SHP77 treated with DMSO at 0.1 percent for 48 hours (cell line): Measurements from ENCODE around the gene S100PBP.
"Not testable (repeated sequence)": the region's sequence is repeated elsewhere in the genome, so short reads cannot be mapped to it uniquely, and the experiment has no call there.

Source experiments
- DNase-seq: peaks from one replicate; lab custom pipeline; 2025; lab: John Stamatoyannopoulos, UW

The S100PBP gene

GRCh38 chr1:32900956-32901822 lies 83.7 kb downstream of the S100PBP start, which contains the start of gene TMEM54:
TSS of gene TMEM54 (minus strand) at chr1:32901389. CDS start at chr1:32901238, 151 bp downstream.
- no peak for DNase-seq

GRCh38 chr1:32901823-32902534 lies 84.5 kb downstream of the S100PBP start:
- DNase-seq: no peak

- DNase-seq: no peak
Observed at GRCh38 chr1:32902535-32902920, 85.1 kb downstream of the S100PBP start.

GRCh38 chr1:32903991-32904785 lies 86.7 kb downstream of the S100PBP start:
- no peak for DNase-seq

GRCh38 chr1:32904797-32905196 lies 87.3 kb downstream of the S100PBP start:
- DNase-seq: no peak

GRCh38 chr1:32905588-32905987 lies 88.1 kb downstream of the S100PBP start:
- not testable (repeated sequence) for DNase-seq

- DNase-seq: no peak
Observed at GRCh38 chr1:32906654-32907053, 89.2 kb downstream of the S100PBP start.

GRCh38 chr1:32907435-32907834 lies 90.0 kb downstream of the S100PBP start:
- DNase-seq: no peak
